Neural progenitor cell (in vitro differentiated cells): Measurements from ENCODE around the gene AOC2. TPM values are rescaled to one million over a fixed set of nuclear protein-coding genes. Genes with fewer than 3 reads are reported as not detected.

ENCODE experiments used
- DNase-seq: peaks from one replicate; pipeline ENCODE4 v3.0.0-alpha.2; 2016; ENCODE audit warnings: low spot score
- H2AFZ ChIP-seq: fragments of 200-600 bp; sonication (generic); replicated peaks from 2 replicates; pipeline ENCODE4 v1.6.1; 2016; ENCODE audit warnings: antibody characterized with exemption
- H3F3A ChIP-seq: fragments of 200-600 bp; sonication (generic); 2 replicates; pipeline ENCODE4 v1.6.1; 2016; ENCODE audit warnings: antibody characterized with exemption, low read depth
- H3K27ac ChIP-seq: fragments of 200-600 bp; sonication (generic); 2 replicates; pipeline ENCODE4 v1.5.1; 2016; ENCODE audit warnings: mild to moderate bottlenecking
- H3K27me3 ChIP-seq: fragments of 200-600 bp; sonication (generic); 2 replicates; pipeline ENCODE4 v1.6.1; 2016; ENCODE audit warnings: mild to moderate bottlenecking, moderate library complexity
- H3K36me3 ChIP-seq: fragments of 200-600 bp; sonication (generic); 2 replicates; pipeline ENCODE4 v1.5.1; 2016
- H3K4me1 ChIP-seq: fragments of 200-600 bp; sonication (generic); 2 replicates; pipeline ENCODE4 v1.6.1; 2016; ENCODE audit warnings: mixed run types
- H3K4me2 ChIP-seq: fragments of 200-600 bp; sonication (generic); 2 replicates; pipeline ENCODE4 v1.6.1; 2016
- H3K4me3 ChIP-seq: fragments of 200-600 bp; sonication (generic); 2 replicates; pipeline ENCODE4 v1.5.1; 2016
- H3K79me2 ChIP-seq: fragments of 200-600 bp; sonication (generic); 2 replicates; pipeline ENCODE4 v1.6.1; 2016; ENCODE audit warnings: low read depth
- H3K9ac ChIP-seq: fragments of 200-600 bp; sonication (generic); 2 replicates; pipeline ENCODE4 v1.6.1; 2016
- H3K9me3 ChIP-seq: fragments of 200-600 bp; sonication (generic); 2 replicates; pipeline ENCODE4 v1.5.1; 2016; ENCODE audit warnings: low read depth
- H4K20me1 ChIP-seq: fragments of 200-600 bp; sonication (generic); 2 replicates; pipeline ENCODE4 v1.6.1; 2016; ENCODE audit warnings: low read depth
- H3K27ac Mint-ChIP-seq: 3 replicates; pipeline ENCODE4 v1.8.0; 2021; ENCODE audit warnings: mixed read lengths
- H3K27me3 Mint-ChIP-seq: 2 replicates; pipeline ENCODE4 v1.8.0; 2022; ENCODE audit warnings: low read depth, mild to moderate bottlenecking, inconsistent platforms, moderate library complexity, mixed read lengths; ENCODE audit not compliant: insufficient read depth
- H3K36me3 Mint-ChIP-seq: 3 replicates; pipeline ENCODE4 v1.8.0; 2021; ENCODE audit warnings: mixed read lengths
- H3K4me1 Mint-ChIP-seq: 3 replicates; pipeline ENCODE4 v1.8.0; 2021; ENCODE audit warnings: mixed read lengths
- H3K4me3 Mint-ChIP-seq: 3 replicates; pipeline ENCODE4 v1.8.0; 2021; ENCODE audit warnings: mild to moderate bottlenecking, moderate library complexity, mixed read lengths
- H3K9me3 Mint-ChIP-seq: 3 replicates; pipeline ENCODE4 v1.8.0; 2020; ENCODE audit warnings: mixed read lengths
- EZH2 ChIP-seq: fragments of 200-600 bp; sonication (generic); IDR thresholded peaks from 2 replicates; pipeline ENCODE4 v1.6.1; 2017; ENCODE audit warnings: antibody characterized with exemption, mild to moderate bottlenecking, moderate library complexity
- EZH2phosphoT487 ChIP-seq: fragments of 200-600 bp; sonication (generic); IDR thresholded peaks from 2 replicates; pipeline ENCODE4 v1.6.1; 2017; ENCODE audit warnings: antibody characterized with exemption
- total RNA-seq: library from RNA; depleted of rRNA; stranded (reverse); fragments of >200 nt; gene quantifications from 2 replicates; pipeline ENCODE4 v1.2.3, GENCODE V29; 2015; ENCODE audit warnings: low replicate concordance
- TF ChIP-seq, protein P1 (sequence below): fragments of 200-600 bp; sonication (generic); IDR thresholded peaks from 2 replicates; pipeline ENCODE4 v1.5.1; 2017; ENCODE audit warnings: antibody characterized with exemption, mild to moderate bottlenecking

Gene AOC2
- total RNA-seq, 1 donor from 2014 or later: 1.2 TPM

DNA sequence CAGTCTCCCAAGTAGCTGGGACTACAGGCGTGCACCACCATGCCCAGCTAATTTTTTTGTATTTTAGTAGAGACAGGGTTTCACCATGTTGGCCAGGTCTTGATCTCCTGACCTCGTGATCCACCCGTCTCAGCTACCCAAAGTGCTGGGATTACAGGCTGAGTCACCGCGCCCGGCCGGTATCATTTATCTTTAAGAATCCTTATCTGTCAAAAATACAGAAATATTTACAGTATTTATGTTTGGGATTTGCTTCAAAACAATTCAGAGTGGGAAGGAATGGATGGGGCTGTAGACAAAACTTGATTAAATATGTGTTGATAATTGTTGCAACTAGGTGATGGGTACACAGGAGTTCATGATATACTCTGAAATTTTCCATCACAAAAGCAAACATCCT is 23.2 kb upstream of the AOC2 start:
- peaks cover 8% of the 10 kb centered on the region for H3K36me3 Mint-ChIP-seq
- Histone ChIP-seq H3K9ac (no peak overlapping the region), H3F3A (peaks cover 18% of the 10 kb centered on the region), H3K9me3 (no peaks in the 10 kb centered on the region), H3K4me1 (no peaks in the 10 kb centered on the region), H2AFZ (no peak overlapping the region), H3K36me3 (no peaks in the 10 kb centered on the region), H3K27ac (no peak overlapping the region), H3K4me3 (no peak overlapping the region), H4K20me1 (no peaks in the 10 kb centered on the region), H3K4me2 (no peak overlapping the region), H3K27me3 (peaks cover 1% of the 10 kb centered on the region), H3K79me2 (peaks cover 20% of the 10 kb centered on the region)
- no peaks in the 10 kb centered on the region for H3K9me3 Mint-ChIP-seq
- no peak for TF ChIP-seq EZH2
- TF ChIP-seq, protein P1, sequence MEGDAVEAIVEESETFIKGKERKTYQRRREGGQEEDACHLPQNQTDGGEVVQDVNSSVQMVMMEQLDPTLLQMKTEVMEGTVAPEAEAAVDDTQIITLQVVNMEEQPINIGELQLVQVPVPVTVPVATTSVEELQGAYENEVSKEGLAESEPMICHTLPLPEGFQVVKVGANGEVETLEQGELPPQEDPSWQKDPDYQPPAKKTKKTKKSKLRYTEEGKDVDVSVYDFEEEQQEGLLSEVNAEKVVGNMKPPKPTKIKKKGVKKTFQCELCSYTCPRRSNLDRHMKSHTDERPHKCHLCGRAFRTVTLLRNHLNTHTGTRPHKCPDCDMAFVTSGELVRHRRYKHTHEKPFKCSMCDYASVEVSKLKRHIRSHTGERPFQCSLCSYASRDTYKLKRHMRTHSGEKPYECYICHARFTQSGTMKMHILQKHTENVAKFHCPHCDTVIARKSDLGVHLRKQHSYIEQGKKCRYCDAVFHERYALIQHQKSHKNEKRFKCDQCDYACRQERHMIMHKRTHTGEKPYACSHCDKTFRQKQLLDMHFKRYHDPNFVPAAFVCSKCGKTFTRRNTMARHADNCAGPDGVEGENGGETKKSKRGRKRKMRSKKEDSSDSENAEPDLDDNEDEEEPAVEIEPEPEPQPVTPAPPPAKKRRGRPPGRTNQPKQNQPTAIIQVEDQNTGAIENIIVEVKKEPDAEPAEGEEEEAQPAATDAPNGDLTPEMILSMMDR: no peak
- no peak for TF ChIP-seq EZH2phosphoT487
- H3K27me3 Mint-ChIP-seq: peaks cover 4% of the 10 kb centered on the region
- peaks cover 9% of the 10 kb centered on the region for H3K4me1 Mint-ChIP-seq
- H3K4me3 Mint-ChIP-seq: no peak overlapping the region
- no peak overlapping the region for H3K27ac Mint-ChIP-seq
- DNase-seq: no peak

DNA sequence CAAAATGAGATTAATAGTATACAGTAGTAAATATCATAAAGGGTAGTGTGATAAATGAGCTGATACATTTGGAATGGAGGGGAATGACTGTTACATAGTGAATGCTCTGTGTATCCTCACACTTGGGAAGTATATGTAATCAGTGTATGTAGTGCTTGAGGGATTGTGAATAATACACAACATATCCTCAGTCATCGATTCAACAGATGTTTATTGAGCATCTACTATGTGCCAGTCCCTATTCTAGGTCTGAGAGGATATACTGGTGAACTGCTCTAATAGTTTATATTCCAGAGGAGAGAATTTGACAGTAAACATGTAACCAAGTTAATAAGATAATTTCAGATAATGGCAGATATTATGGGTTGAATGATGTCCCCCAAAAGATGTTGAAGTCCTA is 16.9 kb upstream of the AOC2 start:
- H3K27ac ChIP-seq: no peak overlapping the region
- H2AFZ ChIP-seq: no peak overlapping the region
- H3K9me3 ChIP-seq: no peaks in the 10 kb centered on the region
- no peak for DNase-seq
- no peak overlapping the region for H3K4me3 Mint-ChIP-seq
- peaks cover 13% of the 10 kb centered on the region for H3K4me1 Mint-ChIP-seq
- H4K20me1 ChIP-seq: no peaks in the 10 kb centered on the region
- peaks cover 4% of the 10 kb centered on the region for H3K4me1 ChIP-seq
- no peak overlapping the region for H3K27ac Mint-ChIP-seq
- no peak for TF ChIP-seq EZH2
- TF ChIP-seq, protein P1: no peak
- H3K27me3 ChIP-seq: peaks cover 29% of the 10 kb centered on the region
- no peak overlapping the region for H3K4me3 ChIP-seq
- no peaks in the 10 kb centered on the region for H3K9me3 Mint-ChIP-seq
- H3K79me2 ChIP-seq: peaks cover 19% of the 10 kb centered on the region
- H3K9ac ChIP-seq: no peak overlapping the region
- peaks cover 6% of the 10 kb centered on the region for H3K27me3 Mint-ChIP-seq
- H3K36me3 ChIP-seq: no peaks in the 10 kb centered on the region
- H3K4me2 ChIP-seq: no peak overlapping the region
- H3K36me3 Mint-ChIP-seq: no peaks in the 10 kb centered on the region
- peaks cover 11% of the 10 kb centered on the region for H3F3A ChIP-seq

GRCh38 chr17:42830971-42831370 is 13.4 kb upstream of the AOC2 start:
- Histone ChIP-seq H2AFZ (no peak overlapping the region), H3K9ac (no peak overlapping the region), H3F3A (peaks cover 13% of the 10 kb centered on the region), H3K27me3 (peaks cover 29% of the 10 kb centered on the region), H4K20me1 (peaks cover 13% of the 10 kb centered on the region), H3K4me1 (peaks cover 11% of the 10 kb centered on the region), H3K36me3 (no peaks in the 10 kb centered on the region), H3K4me3 (no peak overlapping the region), H3K4me2 (no peak overlapping the region), H3K9me3 (no peaks in the 10 kb centered on the region), H3K79me2 (peaks cover 34% of the 10 kb centered on the region), H3K27ac (no peak overlapping the region)
- Mint-ChIP-seq H3K4me3 (peak overlapping the region; percentile 4), H3K27ac (no peak overlapping the region), H3K4me1 (peaks cover 16% of the 10 kb centered on the region), H3K36me3 (peaks cover 2% of the 10 kb centered on the region), H3K27me3 (peaks cover 2% of the 10 kb centered on the region), H3K9me3 (no peaks in the 10 kb centered on the region)
- TF ChIP-seq EZH2phosphoT487 (no peak), EZH2 (no peak)
- TF ChIP-seq, protein P1: no peak
- DNase-seq: no peak
